IPS DF 6.9 (cell line): ENCODE results near the gene DCAF15.

Experiments used
- DNase-seq: peaks from one replicate; pipeline ENCODE4 v3.0.0-alpha.2; 2013; ENCODE audit warnings: low read depth, low spot score
- H3K27ac ChIP-seq: one replicate; pipeline ENCODE4 v1.5.1; 2013; ENCODE audit warnings: low read length, control low read depth
- H3K27me3 ChIP-seq: 2 replicates; pipeline ENCODE4 v1.6.1; 2013; ENCODE audit warnings: mild to moderate bottlenecking, low read length; ENCODE audit not compliant: control insufficient read depth, insufficient read depth
- H3K36me3 ChIP-seq: 2 replicates; pipeline ENCODE4 v1.6.1; 2013; ENCODE audit warnings: low read length; ENCODE audit not compliant: control insufficient read depth, insufficient read depth
- H3K4me1 ChIP-seq: 2 replicates; pipeline ENCODE4 v1.6.1; 2013; ENCODE audit warnings: low read length; ENCODE audit not compliant: control insufficient read depth, insufficient read depth
- H3K4me3 ChIP-seq: 2 replicates; pipeline ENCODE4 v1.5.1; 2013; ENCODE audit warnings: mild to moderate bottlenecking, low read length
- H3K9me3 ChIP-seq: 2 replicates; pipeline ENCODE4 v1.6.1; 2013; ENCODE audit warnings: low read length, inconsistent platforms; ENCODE audit not compliant: control insufficient read depth, insufficient read depth
- WGBS: extraction: QIAGEN DNeasy Blood & Tissue Kit; methylation state at CpG from one replicate; pipeline ENCODE4 v1.1.7; 2013; ENCODE audit warnings: mixed read lengths, missing lambda C conversion rate; ENCODE audit not compliant: insufficient read length, insufficient coverage; 5-methylcytosine and 5-hydroxymethylcytosine counted together

Gene DCAF15

DNA sequence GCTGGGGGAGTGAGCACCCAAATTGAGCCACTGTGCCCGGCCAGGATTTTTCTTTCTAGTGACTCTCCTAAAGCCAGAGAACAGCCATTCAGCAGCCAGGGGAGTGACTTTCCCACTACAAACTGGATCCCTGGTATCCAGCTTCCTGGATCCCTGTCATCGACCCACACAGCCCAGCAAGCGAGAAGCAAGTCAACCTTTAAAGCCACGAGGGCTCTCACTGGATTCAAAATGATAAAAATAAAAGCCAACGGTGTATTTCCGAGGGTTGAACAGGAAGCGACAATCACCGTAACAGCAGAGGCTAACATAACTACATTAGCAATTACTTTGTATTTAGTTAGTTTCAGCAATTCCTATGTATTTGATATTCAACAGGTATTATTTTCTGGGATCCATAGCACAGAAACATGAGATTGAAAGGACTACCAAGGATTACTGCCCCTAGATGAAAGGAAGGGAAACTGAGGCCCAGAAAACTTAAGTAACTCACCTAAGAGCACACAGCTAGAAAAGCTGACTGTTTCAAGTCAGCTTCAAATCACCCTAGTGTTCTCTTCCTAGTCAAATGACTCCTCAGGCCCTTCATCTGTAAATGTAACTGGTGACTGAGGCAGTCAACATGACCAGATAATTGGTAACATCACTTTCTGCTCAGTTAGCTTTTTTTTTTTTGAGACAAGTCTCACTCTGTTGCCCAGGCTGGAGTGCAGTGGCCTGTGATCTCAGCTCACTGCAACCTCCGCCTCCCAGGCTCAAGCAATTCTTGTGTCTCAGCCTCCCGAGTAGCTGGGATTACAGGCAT is 51.1 kb downstream of the DCAF15 start:
- H3K27ac ChIP-seq, result no peak overlapping the region
- WGBS, result no CpG with 5 or more reads among the region's 10 CpGs
- no peaks in the 10 kb centered on the region for H3K27me3 ChIP-seq
- no peaks in the 10 kb centered on the region for H3K9me3 ChIP-seq
- H3K36me3 ChIP-seq, result no peaks in the 10 kb centered on the region
- no peak overlapping the region for H3K4me3 ChIP-seq
- H3K4me1 ChIP-seq, result peaks cover 4% of the 10 kb centered on the region; the same call in 1 of the 2 replicates
- no peak for DNase-seq

DNA sequence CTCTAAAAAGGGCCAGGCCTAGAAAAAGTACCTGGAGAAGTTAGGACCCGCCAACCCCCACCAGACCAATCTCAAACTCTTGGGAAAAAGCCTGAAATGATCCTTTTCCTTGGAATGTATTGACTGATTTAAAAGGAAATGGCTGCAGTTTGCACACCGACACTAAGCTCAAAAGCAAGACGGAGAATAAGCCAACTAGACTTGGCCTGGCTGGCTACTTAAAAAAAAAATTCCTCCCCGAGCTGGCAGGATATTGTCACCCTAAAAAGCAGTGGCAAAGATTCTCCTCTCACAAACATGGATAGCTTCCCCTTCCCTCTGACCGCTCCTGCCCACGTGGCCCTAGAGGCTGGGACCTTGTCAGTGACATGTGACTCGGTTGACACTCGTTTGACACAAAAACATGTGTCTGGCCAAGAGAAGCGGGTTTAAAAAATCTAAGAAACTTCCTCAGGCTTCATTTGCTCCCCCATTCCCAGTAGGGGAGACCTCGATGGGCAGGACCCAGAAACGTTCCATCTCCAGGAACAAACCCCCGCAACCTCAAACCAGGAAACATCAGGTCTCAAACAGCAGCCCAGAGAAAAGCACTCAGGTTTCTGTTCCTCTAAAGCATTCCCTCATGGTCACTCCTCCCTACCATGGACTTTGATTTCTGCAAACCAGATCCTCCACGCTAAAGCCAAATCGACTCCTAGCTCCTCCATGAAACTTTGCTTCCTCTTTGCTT is 52.5 kb downstream of the DCAF15 start:
- Histone ChIP-seq H3K9me3 (no peaks in the 10 kb centered on the region), H3K4me3 (no peak overlapping the region), H3K27me3 (no peaks in the 10 kb centered on the region), H3K4me1 (peaks cover 4% of the 10 kb centered on the region; the same call in 1 of the 2 replicates), H3K36me3 (no peaks in the 10 kb centered on the region), H3K27ac (no peak overlapping the region)
- no peak for DNase-seq
- no CpG with 5 or more reads among the region's 14 CpGs for WGBS

DNA sequence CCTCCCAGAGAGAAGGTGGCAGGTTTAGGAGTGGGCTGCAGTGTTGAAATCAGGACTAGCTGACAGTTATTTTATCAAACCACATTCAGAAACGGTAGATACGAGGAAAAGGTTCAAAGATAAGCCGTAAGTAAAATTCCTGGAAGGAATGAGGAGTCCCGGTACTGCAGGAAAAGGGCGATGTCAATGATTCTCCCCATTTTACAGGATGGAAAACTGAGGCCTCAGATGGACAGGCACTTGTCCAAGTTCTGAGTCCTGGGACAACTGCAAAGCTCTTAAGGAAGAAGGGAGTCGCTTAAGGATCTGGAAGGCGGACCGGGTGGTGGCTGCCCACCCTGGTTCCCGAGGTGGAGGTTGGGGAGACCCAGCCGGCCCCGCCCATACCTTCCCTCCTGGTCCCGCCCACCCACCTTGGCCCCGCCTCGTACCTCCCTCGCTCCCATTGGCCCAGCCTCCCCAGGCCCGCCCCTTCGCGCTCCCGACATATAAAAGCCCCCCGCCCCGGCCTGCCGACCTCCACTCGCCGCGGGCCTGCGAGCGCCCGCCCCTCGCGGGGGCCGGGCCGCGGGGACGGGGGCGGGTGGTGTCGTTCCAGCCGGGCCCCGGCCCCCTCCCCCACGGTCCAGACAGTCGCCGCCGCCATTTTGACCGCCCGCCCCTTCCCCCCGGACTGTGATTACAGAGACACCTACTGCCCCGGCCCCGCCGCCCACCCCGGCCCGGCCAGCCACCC is 53.2 kb downstream of the DCAF15 start:
- H3K27ac ChIP-seq, result no peak overlapping the region
- H3K4me1 ChIP-seq, result peaks cover 4% of the 10 kb centered on the region; the same call in 1 of the 2 replicates
- H3K4me3 ChIP-seq, result peak overlapping the region; percentile 82; the same call in 1 of the 2 replicates
- no peaks in the 10 kb centered on the region for H3K27me3 ChIP-seq
- no peak for DNase-seq
- H3K36me3 ChIP-seq, result no peaks in the 10 kb centered on the region
- no peaks in the 10 kb centered on the region for H3K9me3 ChIP-seq
- WGBS, result no CpG with 5 or more reads among the region's 50 CpGs

DNA sequence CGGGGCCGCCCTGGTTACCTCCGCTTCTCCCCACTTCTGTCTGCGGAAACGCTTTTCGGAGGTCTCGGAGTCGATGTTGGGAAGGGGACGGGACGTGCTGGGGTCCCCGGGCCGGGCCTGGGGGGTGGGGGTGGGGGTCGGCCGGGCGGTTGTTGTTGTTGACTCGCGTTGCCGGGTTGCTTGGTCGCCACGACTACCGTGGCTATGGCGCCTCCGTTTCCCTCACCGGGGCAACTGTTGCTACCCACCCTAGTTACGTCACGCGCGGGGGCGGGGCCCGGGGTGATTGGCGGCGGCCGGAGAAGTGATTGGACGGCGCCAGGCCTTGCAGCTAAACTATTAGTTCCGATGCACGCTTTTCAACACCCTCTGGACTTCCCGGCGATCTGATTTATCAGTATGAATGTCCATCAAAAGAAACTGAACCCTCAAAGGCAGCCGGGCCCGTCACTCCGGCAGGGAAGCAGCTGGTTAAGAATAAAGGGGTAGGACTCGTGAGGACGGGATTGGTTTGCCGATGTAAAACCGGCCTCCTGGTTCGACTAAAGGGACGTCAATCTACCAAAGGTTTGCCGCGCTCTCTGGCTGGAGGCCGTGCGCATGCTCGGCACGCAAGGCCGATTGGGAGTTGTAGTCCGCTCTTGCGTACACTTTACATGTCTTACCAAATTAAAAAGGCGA is 53.9 kb downstream of the DCAF15 start, which contains the start of gene RFX1:
RFX1 (minus strand) TSS at position 236 of the 681 bp plus-strand sequence. CDS start 12,477 bp downstream, outside the sequence.
- Histone ChIP-seq H3K27ac (no peak within 1 kb of the TSS), H3K4me1 (peaks cover 4% of the 10 kb centered on the region; the same call in 1 of the 2 replicates), H3K9me3 (no peaks in the 10 kb centered on the region), H3K36me3 (no peaks in the 10 kb centered on the region), H3K4me3 (peak within 1 kb of the TSS; percentile 82; the same call in 1 of the 2 replicates), H3K27me3 (no peaks in the 10 kb centered on the region)
- peak; percentile 97 for DNase-seq
- WGBS, result no CpG with 5 or more reads among the region's 58 CpGs

DNA sequence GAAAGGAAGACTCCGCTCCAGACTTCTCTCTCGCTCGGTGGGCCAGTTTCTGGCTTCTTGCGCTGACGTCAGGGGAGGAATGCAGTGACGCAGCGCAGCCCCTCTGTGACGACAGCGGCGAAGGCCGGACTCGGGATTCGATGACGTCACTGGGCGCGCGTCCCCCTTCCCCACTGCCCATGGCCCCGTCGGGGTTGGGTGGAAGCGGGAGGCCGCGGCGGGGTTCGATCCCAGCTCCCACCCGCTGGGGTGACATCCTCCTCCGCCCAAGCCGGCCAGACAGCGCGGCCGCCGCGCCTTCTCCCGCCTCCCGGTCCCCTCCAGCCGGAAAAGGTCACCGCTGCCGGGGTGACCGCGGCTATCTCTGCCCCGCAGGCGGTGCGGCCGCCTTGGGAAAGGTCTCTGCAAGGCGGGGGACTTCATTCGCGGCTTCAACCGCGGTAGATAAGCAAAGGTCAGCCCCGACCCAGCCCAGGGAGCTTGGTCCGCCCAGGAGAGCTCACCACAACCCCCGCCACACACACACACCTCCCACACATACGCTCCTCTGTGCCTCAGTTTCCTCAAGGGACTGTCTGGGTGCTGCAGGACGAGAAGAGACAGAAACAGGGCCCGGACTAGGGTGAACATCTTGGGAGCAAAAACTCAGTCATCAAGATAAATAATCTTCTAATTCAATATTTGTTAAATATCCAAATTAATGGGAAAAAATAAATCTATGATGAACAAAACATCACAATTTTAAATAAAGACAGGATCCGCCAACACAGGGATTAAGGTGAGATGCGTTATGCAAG is 54.7 kb downstream of the DCAF15 start:
- peak; percentile 60 for DNase-seq
- WGBS, result no CpG with 5 or more reads among the region's 56 CpGs
- H3K4me3 ChIP-seq, result peak overlapping the region; percentile 54; the same call in 1 of the 2 replicates
- no peak overlapping the region for H3K27ac ChIP-seq
- no peaks in the 10 kb centered on the region for H3K9me3 ChIP-seq
- H3K27me3 ChIP-seq, result no peaks in the 10 kb centered on the region
- H3K4me1 ChIP-seq, result peaks cover 4% of the 10 kb centered on the region; the same call in 1 of the 2 replicates
- no peaks in the 10 kb centered on the region for H3K36me3 ChIP-seq
